Subcutaneous abdominal adipose tissue (tissue), 5 donors: ENCODE results near the gene DHFR2.

Experiments used
- H3K27ac ChIP-seq: one replicate; pipeline ENCODE4 v1.7.0; 2013; ENCODE audit warnings: low read depth, mild to moderate bottlenecking, inconsistent platforms, low read length, moderate library complexity
- H3K27me3 ChIP-seq, 5 donors: one replicate each; pipeline ENCODE4 v1.7.0; 2013; ENCODE audit warnings: low read length in 5 of 5, inconsistent platforms in 1 of 5; ENCODE audit not compliant: control insufficient read depth in 5 of 5, insufficient read depth in 4 of 5
- H3K36me3 ChIP-seq, 5 donors: one replicate each; pipeline ENCODE4 v1.7.0; 2013; ENCODE audit warnings: low read length in 5 of 5; ENCODE audit not compliant: control insufficient read depth in 5 of 5, insufficient read depth in 5 of 5
- H3K4me1 ChIP-seq, 5 donors: one replicate each; pipeline ENCODE4 v1.7.0; 2013; ENCODE audit warnings: low read length in 5 of 5, mild to moderate bottlenecking in 3 of 5, moderate library complexity in 1 of 5; ENCODE audit not compliant: control insufficient read depth in 5 of 5, insufficient read depth in 5 of 5
- H3K4me3 ChIP-seq, 5 donors: one replicate each; pipeline ENCODE4 v1.7.0; 2013; ENCODE audit warnings: low read length in 5 of 5, low read depth in 1 of 5
- H3K9ac ChIP-seq, 5 donors: one replicate each; pipeline ENCODE4 v1.7.0; 2013; ENCODE audit warnings: low read length in 5 of 5, mild to moderate bottlenecking in 4 of 5, moderate library complexity in 3 of 5
- H3K9me3 ChIP-seq, 5 donors: one replicate each; pipeline ENCODE4 v1.7.0; 2013; ENCODE audit warnings: low read length in 5 of 5; ENCODE audit not compliant: control insufficient read depth in 5 of 5
- donor health status: healthy.
- donor health status: healthy.
- donor health status: healthy.
- donor health status: healthy.
- donor health status: healthy.

The DHFR2 gene

GRCh38 chr3:94012185-94012584 is 50.5 kb downstream of the DHFR2 start:
- H3K9me3 ChIP-seq, result no peaks in the 10 kb centered on the region
- H3K4me3 ChIP-seq, result no peak overlapping the region
- peaks cover 0 to 2% (median 0%) of the 10 kb centered on the region in 5 donors for H3K36me3 ChIP-seq
- peaks cover 0 to 4% (median 0%) of the 10 kb centered on the region in 5 donors for H3K4me1 ChIP-seq
- no peaks in the 10 kb centered on the region for H3K27me3 ChIP-seq
- no peak overlapping the region for H3K9ac ChIP-seq
- no peak overlapping the region for H3K27ac ChIP-seq

- peak overlapping the region; percentile 11 for H3K27ac ChIP-seq
- no peaks in the 10 kb centered on the region for H3K9me3 ChIP-seq
- H3K4me3 ChIP-seq, result no peak overlapping the region
- no peak overlapping the region for H3K9ac ChIP-seq
- H3K4me1 ChIP-seq, result peaks cover 0 to 4% (median 0%) of the 10 kb centered on the region in 5 donors
- H3K27me3 ChIP-seq, result no peaks in the 10 kb centered on the region
- peaks cover 0 to 6% (median 0%) of the 10 kb centered on the region in 5 donors for H3K36me3 ChIP-seq
These were observed 51.4 kb downstream of the DHFR2 start for GRCh38 chr3:94011233-94011711.

- no peak overlapping the region for H3K27ac ChIP-seq
- no peaks in the 10 kb centered on the region for H3K9me3 ChIP-seq
- peaks cover 0 to 4% (median 0%) of the 10 kb centered on the region in 5 donors for H3K4me1 ChIP-seq
- no peaks in the 10 kb centered on the region for H3K27me3 ChIP-seq
- H3K9ac ChIP-seq, result no peak overlapping the region
- no peak overlapping the region for H3K4me3 ChIP-seq
- peaks cover 0 to 6% (median 0%) of the 10 kb centered on the region in 5 donors for H3K36me3 ChIP-seq
These were observed 53.1 kb downstream of the DHFR2 start for GRCh38 chr3:94009608-94010007.

- H3K9ac ChIP-seq, result no peak overlapping the region
- no peaks in the 10 kb centered on the region for H3K9me3 ChIP-seq
- peaks cover 0 to 6% (median 0%) of the 10 kb centered on the region in 5 donors for H3K36me3 ChIP-seq
- no peak overlapping the region for H3K27ac ChIP-seq
- no peaks in the 10 kb centered on the region for H3K27me3 ChIP-seq
- H3K4me1 ChIP-seq, result peaks cover 0 to 5% (median 0%) of the 10 kb centered on the region in 5 donors
- no peak overlapping the region for H3K4me3 ChIP-seq
These were observed 54.5 kb downstream of the DHFR2 start for GRCh38 chr3:94008253-94008652.
